GM20000 (cell line): ENCODE measurements around the gene FBXL15.

ENCODE experiments used
- DNase-seq: peaks from one replicate; pipeline ENCODE4 v3.0.0; 2012; ENCODE audit warnings: low spot score
- CTCF ChIP-seq: IDR thresholded peaks from 2 replicates; pipeline ENCODE4 v1.5.1; 2012; ENCODE audit warnings: mild to moderate bottlenecking, control low read depth; ENCODE audit errors: extremely low read depth, missing control alignments

The FBXL15 gene

GRCh38 chr10:102420181-102420713 is 389 bp upstream of the FBXL15 start:
- no peak for TF ChIP-seq CTCF
- peak; percentile 19 for DNase-seq

GRCh38 chr10:102421507-102421756 is 796 bp downstream of the FBXL15 start:
- TF ChIP-seq CTCF: no peak
- no peak for DNase-seq

GRCh38 chr10:102421757-102422512 is 1.3 kb downstream of the FBXL15 start:
- no peak for TF ChIP-seq CTCF
- peak; percentile 54 for DNase-seq

- peak; percentile 84 for DNase-seq
- peak; percentile 97 for TF ChIP-seq CTCF
Observed at GRCh38 chr10:102422545-102423129, 2.0 kb downstream of the FBXL15 start.

- TF ChIP-seq CTCF: no peak
Observed at GRCh38 chr10:102423372-102423968, 2.8 kb downstream of the FBXL15 start.

GRCh38 chr10:102424145-102424544 is 3.5 kb downstream of the FBXL15 start:
- no peak for TF ChIP-seq CTCF
- DNase-seq: no peak

More at GRCh38 chr10:102423372-102423968, 2.8 kb downstream of the FBXL15 start:
- DNase-seq: no peak

- DNase-seq: no peak
- no peak for TF ChIP-seq CTCF
Observed at GRCh38 chr10:102424916-102425315, 4.3 kb downstream of the FBXL15 start.
